Omental fat pad (tissue), 4 donors: ENCODE data around the gene EZH1. TPM values are rescaled to one million over a fixed set of nuclear protein-coding genes. Genes with fewer than 3 reads are reported as not detected.
"Not testable (repeated sequence)": the region's sequence is repeated elsewhere in the genome, so short reads cannot be mapped to it uniquely, and the experiment has no call there.

Source experiments
- ATAC-seq: fragments of 150-250 bp; one replicate; pipeline ENCODE4 v1.9.1; 2016; ENCODE audit warnings: mild to moderate bottlenecking, moderate library complexity; ENCODE audit not compliant: low FRiP score
- DNase-seq: peaks from one replicate; pipeline ENCODE4 v3.0.0-alpha.2; 2019; ENCODE audit warnings: low spot score
- total RNA-seq, 4 donors: library from RNA; depleted of rRNA; stranded (reverse); fragments of >200 nt; gene quantifications; one replicate each; pipeline ENCODE4 v1.1.0, GENCODE V29; 2016
- TF ChIP-seq, protein P1 (sequence below), 3 donors: fragments of 450-650 bp; IDR thresholded peaks; one replicate each; pipeline ENCODE4 v1.5.1; 2016 to 2017; ENCODE audit warnings: antibody characterized with exemption in 3 of 3, mild to moderate bottlenecking in 3 of 3, moderate library complexity in 2 of 3

The EZH1 gene
- total RNA-seq, 4 donors from 2014 or later = 42.0 to 91.1 (median 50.9) TPM

- ATAC-seq (no peak), DNase-seq (no peak)
- TF ChIP-seq, protein P1, sequence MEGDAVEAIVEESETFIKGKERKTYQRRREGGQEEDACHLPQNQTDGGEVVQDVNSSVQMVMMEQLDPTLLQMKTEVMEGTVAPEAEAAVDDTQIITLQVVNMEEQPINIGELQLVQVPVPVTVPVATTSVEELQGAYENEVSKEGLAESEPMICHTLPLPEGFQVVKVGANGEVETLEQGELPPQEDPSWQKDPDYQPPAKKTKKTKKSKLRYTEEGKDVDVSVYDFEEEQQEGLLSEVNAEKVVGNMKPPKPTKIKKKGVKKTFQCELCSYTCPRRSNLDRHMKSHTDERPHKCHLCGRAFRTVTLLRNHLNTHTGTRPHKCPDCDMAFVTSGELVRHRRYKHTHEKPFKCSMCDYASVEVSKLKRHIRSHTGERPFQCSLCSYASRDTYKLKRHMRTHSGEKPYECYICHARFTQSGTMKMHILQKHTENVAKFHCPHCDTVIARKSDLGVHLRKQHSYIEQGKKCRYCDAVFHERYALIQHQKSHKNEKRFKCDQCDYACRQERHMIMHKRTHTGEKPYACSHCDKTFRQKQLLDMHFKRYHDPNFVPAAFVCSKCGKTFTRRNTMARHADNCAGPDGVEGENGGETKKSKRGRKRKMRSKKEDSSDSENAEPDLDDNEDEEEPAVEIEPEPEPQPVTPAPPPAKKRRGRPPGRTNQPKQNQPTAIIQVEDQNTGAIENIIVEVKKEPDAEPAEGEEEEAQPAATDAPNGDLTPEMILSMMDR (IDR thresholded peaks at IDR 0.05) = no peak
Observed at GRCh38 chr17:42779304-42779935, 34.6 kb upstream of the EZH1 start.

- TF ChIP-seq, protein P1 (IDR thresholded peaks at IDR 0.05) = no peak
- ATAC-seq = no peak
- DNase-seq = no peak
Observed at GRCh38 chr17:42778570-42778969, 33.7 kb upstream of the EZH1 start.

DNA sequence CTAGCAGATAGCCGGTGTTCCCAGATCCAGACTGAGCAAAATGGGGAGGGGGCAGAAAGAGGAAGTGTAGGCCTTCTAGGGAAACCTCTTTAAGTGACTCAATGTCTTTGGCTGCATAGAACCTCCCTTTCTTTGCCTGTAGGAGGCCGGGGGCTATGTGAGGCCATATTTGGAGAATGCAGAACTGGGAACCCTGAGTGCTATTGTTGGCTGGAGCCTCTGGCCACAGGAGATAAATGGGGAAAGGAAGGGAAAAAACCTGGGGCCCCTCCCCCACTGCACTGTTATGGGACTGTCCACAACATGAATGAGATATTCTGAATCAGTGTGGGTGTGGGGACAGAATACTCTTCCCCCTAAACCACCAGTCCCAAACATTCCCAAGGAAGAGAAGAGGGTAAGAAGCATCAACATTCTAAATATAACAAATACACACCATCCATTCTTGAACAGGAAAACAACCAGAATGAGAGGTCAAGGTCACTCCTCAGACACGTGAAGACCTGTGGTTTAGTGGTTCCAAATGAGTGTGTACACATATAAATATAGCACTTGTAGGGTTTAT lies 30.8 kb upstream of the EZH1 start:
- ATAC-seq (no peak), DNase-seq (no peak)
- TF ChIP-seq, protein P1 (IDR thresholded peaks at IDR 0.05) = no peak

- TF ChIP-seq, protein P1 (IDR thresholded peaks at IDR 0.05) = no peak
- DNase-seq = no peak
- no peak for ATAC-seq
Observed at GRCh38 chr17:42774066-42774745, 29.4 kb upstream of the EZH1 start.

DNA sequence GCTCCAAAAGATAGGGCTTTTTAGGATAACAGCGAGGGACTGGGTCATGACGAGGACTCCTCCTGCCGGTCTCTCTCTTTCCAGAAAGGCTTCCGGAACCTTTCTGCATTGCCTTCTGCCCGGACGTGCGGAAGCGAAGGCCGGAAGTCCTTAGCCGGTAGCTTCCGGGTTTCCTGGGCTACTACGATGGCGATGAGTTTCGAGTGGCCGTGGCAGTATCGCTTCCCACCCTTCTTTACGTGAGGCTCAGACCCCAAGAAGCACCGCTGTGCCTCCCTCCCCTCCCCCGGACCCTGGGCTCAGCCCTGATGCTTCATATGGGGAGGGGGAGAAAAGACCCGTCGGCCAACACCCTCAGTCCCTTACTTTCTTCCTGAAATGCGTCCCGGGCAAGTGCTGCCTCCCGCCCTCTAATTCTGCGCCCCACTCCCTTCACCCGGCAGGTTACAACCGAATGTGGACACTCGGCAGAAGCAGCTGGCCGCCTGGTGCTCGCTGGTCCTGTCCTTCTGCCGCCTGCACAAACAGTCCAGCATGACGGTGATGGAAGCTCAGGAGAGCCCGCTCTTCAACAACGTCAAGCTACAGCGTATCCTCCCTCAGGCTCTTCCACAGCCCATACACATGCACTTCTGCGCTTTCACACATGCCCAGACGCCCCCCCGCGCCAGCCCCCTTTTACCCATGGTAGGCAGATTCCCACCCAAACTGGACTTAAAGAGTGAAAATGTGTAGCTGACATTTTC lies 28.6 kb upstream of the EZH1 start, which contains the start of gene VPS25:
VPS25 (plus strand) TSS at position 160 of the 746 bp plus-strand sequence; CDS start at position 187, 27 bp downstream.
- DNase-seq (no peak), ATAC-seq (peak; percentile 90)
- TF ChIP-seq, protein P1 (IDR thresholded peaks at IDR 0.05) = no peak

GRCh38 chr17:42772945-42773289 lies 28.1 kb upstream of the EZH1 start:
- ATAC-seq (no peak), DNase-seq (no peak)

GRCh38 chr17:42769964-42770363 lies 25.1 kb upstream of the EZH1 start:
- ATAC-seq = not testable (repeated sequence)

More at GRCh38 chr17:42772945-42773289, 28.1 kb upstream of the EZH1 start:
- TF ChIP-seq, protein P1 (IDR thresholded peaks at IDR 0.05) = no peak

GRCh38 chr17:42768006-42768405 lies 23.2 kb upstream of the EZH1 start:
- DNase-seq, ATAC-seq: not testable (repeated sequence)

More at GRCh38 chr17:42769964-42770363, 25.1 kb upstream of the EZH1 start:
- DNase-seq = not testable (repeated sequence)
